Activated CD4-positive, alpha-beta T cell treated with anti-CD3 and anti-CD28 coated beads for 36 hours (primary cell): ENCODE data around the gene LIFR. TPM values are rescaled to one million over a fixed set of nuclear protein-coding genes. Genes with fewer than 3 reads are reported as not detected.
A peak's percentile ranks its signal among the peaks of the same experiment; 100 is the strongest.

Experiments used
- ATAC-seq: fragments of 200-7000 bp; cut with Tn5 transposase; one replicate; pipeline ENCODE4 v1.10.0; 2021; ENCODE audit warnings: mild to moderate bottlenecking, moderate library complexity
- CTCF ChIA-PET: fragments of 350-600 bp; sonication (Branson Sonifier 250); formaldehyde crosslinking; loops from one replicate; lab custom pipeline; 2021; ENCODE audit warnings: antibody characterized with exemption; lab: Charles Lee
- POLR2A ChIA-PET: fragments of 350-600 bp; sonication (Branson Sonifier 250); formaldehyde crosslinking; loops from one replicate; lab custom pipeline; 2021; ENCODE audit warnings: antibody characterized with exemption, inconsistent platforms; lab: Charles Lee
- DNase-seq: peaks from one replicate; pipeline ENCODE4 v3.0.0-alpha.2; 2020
- H3K27ac Mint-ChIP-seq: one replicate; pipeline ENCODE4 v1.8.0; 2021; ENCODE audit warnings: mixed read lengths
- H3K27me3 Mint-ChIP-seq: one replicate; pipeline ENCODE4 v1.8.0; 2021; ENCODE audit warnings: mixed read lengths
- H3K36me3 Mint-ChIP-seq: one replicate; pipeline ENCODE4 v1.8.0; 2021; ENCODE audit warnings: low read depth, mixed read lengths
- H3K4me1 Mint-ChIP-seq: one replicate; pipeline ENCODE4 v1.8.0; 2021; ENCODE audit warnings: mixed read lengths
- H3K4me3 Mint-ChIP-seq: one replicate; pipeline ENCODE4 v1.8.0; 2021; ENCODE audit warnings: mild to moderate bottlenecking, moderate library complexity, mixed read lengths
- H3K9me3 Mint-ChIP-seq: one replicate; pipeline ENCODE4 v1.8.0; 2021; ENCODE audit warnings: low read depth, mixed read lengths
- intact Hi-C, 2 experiments: fragments of 100-400 bp; cut with DNase I in 1 of 2; cut with micrococcal nuclease in 1 of 2; formaldehyde crosslinking; loops; one replicate each; pipeline versions ENCODE4 v1.14.2 to v1.15.1; 2022 to 2024; cut with DNase I, micrococcal nuclease
- total RNA-seq, 2 experiments: library from RNA; stranded (reverse); gene quantifications; one replicate each; pipeline ENCODE4 v1.2.3, GENCODE V29; 2021

The LIFR gene
- total RNA-seq, 2 experiments from 2014 or later: 0.09 to 0.14 TPM

DNA sequence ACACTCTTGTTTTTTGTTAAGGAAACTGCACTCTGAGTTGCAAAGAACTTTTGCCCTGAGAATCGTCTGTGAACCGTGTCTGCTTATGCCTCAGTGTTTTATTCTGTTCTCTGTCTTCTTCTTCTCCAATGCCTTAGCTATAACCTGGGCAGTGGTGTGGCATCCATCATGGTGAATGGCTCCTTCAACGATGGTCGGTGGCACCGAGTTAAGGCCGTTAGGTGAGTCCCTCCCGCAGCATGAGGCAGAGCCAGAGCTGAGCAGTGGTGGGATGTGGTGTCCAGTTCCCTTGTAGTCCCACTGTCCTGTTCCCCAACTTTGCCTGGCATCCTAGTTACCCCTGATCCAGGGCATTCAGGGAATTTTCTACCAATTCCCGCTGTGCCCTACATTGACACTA is 98.3 kb downstream of the LIFR start:
- peaks cover 69% of the 10 kb centered on the region for H3K27me3 Mint-ChIP-seq
- DNase-seq (no peak), ATAC-seq (no peak)
- peaks cover 15% of the 10 kb centered on the region for H3K4me1 Mint-ChIP-seq
- POLR2A ChIA-PET: no interaction called here
- CTCF ChIA-PET: no interaction called here
- H3K27ac Mint-ChIP-seq: no peak overlapping the region
- intact Hi-C loops: no loop called here
- H3K4me3 Mint-ChIP-seq: no peak overlapping the region
- H3K36me3 Mint-ChIP-seq: no peaks in the 10 kb centered on the region
- no peaks in the 10 kb centered on the region for H3K9me3 Mint-ChIP-seq

DNA sequence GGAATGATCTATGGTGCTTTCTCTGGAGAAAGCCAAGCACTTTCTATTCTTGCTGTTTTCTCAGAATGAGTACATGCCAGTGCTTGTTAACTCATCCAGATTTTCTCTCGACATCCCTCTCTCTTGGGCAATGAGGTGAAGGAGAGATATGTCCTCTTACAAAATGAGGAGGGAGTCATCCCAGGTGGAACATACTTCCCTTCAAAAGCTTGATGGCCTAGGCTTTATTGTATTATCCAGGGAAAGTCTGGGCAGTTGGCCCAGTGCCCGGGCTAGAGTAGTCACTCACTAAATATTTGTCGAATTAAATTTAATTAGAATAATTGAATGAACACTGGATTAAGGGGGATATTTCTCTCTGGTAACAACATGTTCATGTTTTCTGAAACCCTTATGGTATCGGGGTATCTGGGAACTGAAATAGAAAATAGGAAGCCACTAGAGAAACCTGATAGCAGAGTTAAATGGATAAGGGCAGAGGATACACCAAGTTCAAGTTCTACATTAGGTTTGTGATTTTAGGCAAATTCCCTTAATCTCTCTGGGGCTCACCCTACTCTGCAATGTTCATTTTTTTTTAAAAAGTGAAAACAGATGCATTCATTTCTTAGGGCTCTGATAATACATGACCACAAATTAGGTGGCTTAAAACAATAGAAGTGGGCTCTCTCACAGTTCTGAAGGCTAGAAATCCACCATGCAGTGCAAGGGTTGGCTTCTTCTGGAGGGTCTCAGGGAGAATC is 99.6 kb downstream of the LIFR start:
- intact Hi-C loops: no loop called here
- ChIA-PET CTCF (interaction anchor here (1.4 kb wide), 1 partner anchor 15 kb away, joined by 7 read pairs; no protein-coding TSS in a partner anchor), POLR2A (no interaction called here)
- DNase-seq: no peak
- ATAC-seq: no peak
- H3K27me3 Mint-ChIP-seq: peaks cover 71% of the 10 kb centered on the region
- H3K4me3 Mint-ChIP-seq: no peak overlapping the region
- H3K27ac Mint-ChIP-seq: no peak overlapping the region
- no peaks in the 10 kb centered on the region for H3K9me3 Mint-ChIP-seq
- H3K4me1 Mint-ChIP-seq: peaks cover 25% of the 10 kb centered on the region
- H3K36me3 Mint-ChIP-seq: no peaks in the 10 kb centered on the region

DNA sequence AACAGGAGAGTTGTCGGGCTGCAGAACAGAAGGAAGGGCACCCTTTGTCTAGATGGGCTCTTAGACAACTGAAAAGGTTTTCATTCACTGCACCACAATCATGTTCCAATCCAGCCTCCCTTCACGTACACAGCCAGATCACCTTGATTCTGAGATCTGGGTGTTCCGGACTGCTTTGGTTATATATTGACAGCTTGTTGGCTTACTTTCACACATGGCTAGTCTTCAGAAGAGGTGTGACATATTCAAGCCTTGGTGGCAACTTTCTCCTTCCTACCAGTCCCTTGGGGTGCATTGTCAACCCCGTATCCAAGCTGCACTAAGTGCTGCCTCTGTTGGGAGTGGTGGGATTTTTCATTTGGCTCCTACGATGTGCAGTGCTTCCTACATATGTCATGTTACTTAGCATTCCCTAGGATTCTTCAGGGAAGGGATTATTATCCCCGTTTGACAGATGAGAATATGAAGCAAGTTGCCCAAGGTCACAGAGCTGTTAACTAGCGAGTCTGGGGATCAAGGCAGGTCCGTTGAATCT is 100.6 kb downstream of the LIFR start:
- peaks cover 25% of the 10 kb centered on the region for H3K4me1 Mint-ChIP-seq
- CTCF ChIA-PET: interaction anchor here (1.4 kb wide), 1 partner anchor 14 kb away, joined by 7 read pairs; no protein-coding TSS in a partner anchor
- DNase-seq (no peak), ATAC-seq (no peak)
- intact Hi-C loops: no loop called here
- POLR2A ChIA-PET: no interaction called here
- H3K4me3 Mint-ChIP-seq: no peak overlapping the region
- H3K27me3 Mint-ChIP-seq: peaks cover 74% of the 10 kb centered on the region
- H3K9me3 Mint-ChIP-seq: no peaks in the 10 kb centered on the region
- H3K27ac Mint-ChIP-seq: no peak overlapping the region
- H3K36me3 Mint-ChIP-seq: no peaks in the 10 kb centered on the region

DNA sequence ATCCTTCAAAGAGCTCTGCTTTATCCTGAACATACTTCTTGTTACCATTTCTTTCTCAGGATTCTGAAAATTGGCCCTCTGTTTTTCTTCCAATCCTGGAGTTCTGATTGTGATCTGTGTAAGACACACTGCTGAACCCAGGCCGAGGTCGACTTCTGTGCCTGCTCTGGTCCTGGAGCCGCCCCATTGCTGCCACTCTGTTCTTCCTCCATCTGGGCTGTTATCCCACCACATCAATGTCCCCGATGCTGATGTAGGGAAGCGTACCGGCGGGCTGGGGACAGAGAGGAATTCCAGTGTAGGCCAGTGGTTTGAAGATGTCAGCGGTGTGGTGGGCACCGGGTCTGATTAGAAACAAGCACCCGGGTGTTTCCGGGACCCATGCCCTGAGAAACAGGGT is 102.5 kb downstream of the LIFR start:
- H3K9me3 Mint-ChIP-seq: no peaks in the 10 kb centered on the region
- CTCF ChIA-PET: interaction anchor here (0.9 to 6.1 kb wide), 6 partner anchors 9 to 356 kb away, joined by 3 to 45 read pairs (median 4); no protein-coding TSS in a partner anchor
- intact Hi-C loops: no loop called here
- H3K27ac Mint-ChIP-seq: no peak overlapping the region
- ATAC-seq (no peak), DNase-seq (no peak)
- H3K4me3 Mint-ChIP-seq: no peak overlapping the region
- no peaks in the 10 kb centered on the region for H3K36me3 Mint-ChIP-seq
- POLR2A ChIA-PET: no interaction called here
- peaks cover 25% of the 10 kb centered on the region for H3K4me1 Mint-ChIP-seq
- H3K27me3 Mint-ChIP-seq: peaks cover 77% of the 10 kb centered on the region

DNA sequence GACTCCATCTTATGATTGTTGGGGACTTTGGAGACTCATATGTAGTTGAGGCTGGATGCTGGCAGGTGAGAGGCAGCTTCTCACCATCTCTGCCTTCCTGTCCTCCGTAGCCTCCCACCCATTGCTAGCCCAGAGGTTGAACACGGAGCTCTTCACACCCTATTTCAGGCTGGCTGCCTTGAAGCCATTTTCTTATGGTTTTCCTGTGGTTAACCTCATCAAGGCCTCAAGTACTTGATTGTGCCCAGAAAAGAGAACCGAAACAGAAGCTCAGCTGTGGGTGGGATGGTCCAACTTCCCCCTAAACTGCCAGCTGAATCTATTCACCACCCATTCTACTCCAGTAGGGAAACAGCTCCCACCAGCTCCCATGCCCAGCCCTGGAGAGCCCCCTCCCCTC is 102.9 kb downstream of the LIFR start:
- Mint-ChIP-seq H3K36me3 (no peaks in the 10 kb centered on the region), H3K9me3 (no peaks in the 10 kb centered on the region), H3K4me1 (peaks cover 25% of the 10 kb centered on the region), H3K27me3 (peaks cover 78% of the 10 kb centered on the region), H3K27ac (no peak overlapping the region), H3K4me3 (no peak overlapping the region)
- intact Hi-C loops: no loop called here
- ChIA-PET POLR2A (no interaction called here), CTCF (interaction anchor here (0.9 to 6.1 kb wide), 7 partner anchors 9 to 357 kb away, joined by 3 to 45 read pairs (median 4); no protein-coding TSS in a partner anchor)
- DNase-seq (peak; percentile 50), ATAC-seq (peak; percentile 94)

DNA sequence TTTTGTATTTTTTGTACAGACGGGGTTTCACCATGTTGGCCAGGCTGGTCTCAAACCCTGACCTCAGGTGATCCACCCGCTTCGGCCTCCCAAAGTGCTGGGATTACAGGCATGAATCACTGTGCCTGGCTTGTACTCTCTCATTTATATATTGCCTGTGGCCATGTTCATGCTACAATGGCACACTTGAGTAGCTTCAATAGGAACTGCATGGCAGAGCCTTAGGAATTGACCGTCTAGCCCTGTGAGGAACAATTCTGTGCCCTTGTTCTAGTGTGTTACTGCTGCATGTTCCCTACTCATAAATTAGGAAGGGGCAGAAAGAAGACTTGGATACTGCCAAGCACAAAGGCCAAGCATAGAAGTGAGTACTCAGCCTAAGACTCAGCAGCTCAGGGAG is 104.2 kb downstream of the LIFR start:
- ChIA-PET POLR2A (no interaction called here), CTCF (interaction anchor here (0.6 to 6.1 kb wide), 3 partner anchors 10 to 308 kb away, joined by 3 to 45 read pairs (median 3); no protein-coding TSS in a partner anchor)
- H3K4me3 Mint-ChIP-seq: no peak overlapping the region
- no peaks in the 10 kb centered on the region for H3K9me3 Mint-ChIP-seq
- H3K27ac Mint-ChIP-seq: no peak overlapping the region
- no peak for ATAC-seq
- H3K27me3 Mint-ChIP-seq: peaks cover 70% of the 10 kb centered on the region
- no peaks in the 10 kb centered on the region for H3K36me3 Mint-ChIP-seq
- DNase-seq: no peak
- peaks cover 25% of the 10 kb centered on the region for H3K4me1 Mint-ChIP-seq
- intact Hi-C loops: no loop called here

DNA sequence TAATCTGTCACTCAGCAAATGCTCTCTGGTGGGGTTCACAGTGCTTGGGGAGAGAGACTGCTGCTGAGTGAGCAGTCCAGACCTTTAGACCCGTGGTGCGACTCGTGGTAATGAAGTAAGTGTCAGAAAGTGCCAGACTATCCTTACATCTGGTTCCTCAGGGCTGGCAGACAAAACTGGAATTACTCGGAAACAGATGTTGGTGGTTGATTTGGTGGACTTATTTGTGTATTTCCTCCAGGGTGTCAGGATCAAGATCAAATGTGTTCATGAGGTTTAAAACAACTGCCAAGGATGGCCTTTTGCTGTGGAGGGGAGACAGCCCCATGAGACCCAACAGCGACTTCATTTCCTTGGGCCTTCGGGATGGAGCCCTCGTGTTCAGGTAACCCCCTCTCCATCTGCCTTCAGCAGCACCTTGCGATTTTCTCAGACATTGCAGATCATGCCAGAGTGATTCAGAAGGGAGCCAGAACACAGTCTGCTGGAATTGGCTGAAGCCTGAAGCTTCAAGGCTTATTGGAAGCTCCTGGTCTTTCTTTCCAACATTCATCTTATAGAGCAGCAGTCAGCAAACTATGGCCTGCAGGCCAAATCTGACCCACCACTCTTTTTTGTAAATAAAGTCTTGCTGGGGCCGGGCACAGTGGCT is 105.2 kb downstream of the LIFR start:
- CTCF ChIA-PET: interaction anchor here (0.6 to 6.1 kb wide), 2 partner anchors 9 to 500 kb away, joined by 3 to 45 read pairs; no protein-coding TSS in a partner anchor
- DNase-seq (no peak), ATAC-seq (no peak)
- POLR2A ChIA-PET: no interaction called here
- H3K27me3 Mint-ChIP-seq: peaks cover 71% of the 10 kb centered on the region
- no peaks in the 10 kb centered on the region for H3K9me3 Mint-ChIP-seq
- H3K4me1 Mint-ChIP-seq: peaks cover 25% of the 10 kb centered on the region
- H3K4me3 Mint-ChIP-seq: no peak overlapping the region
- intact Hi-C loops: no loop called here
- H3K27ac Mint-ChIP-seq: no peak overlapping the region
- H3K36me3 Mint-ChIP-seq: no peaks in the 10 kb centered on the region

DNA sequence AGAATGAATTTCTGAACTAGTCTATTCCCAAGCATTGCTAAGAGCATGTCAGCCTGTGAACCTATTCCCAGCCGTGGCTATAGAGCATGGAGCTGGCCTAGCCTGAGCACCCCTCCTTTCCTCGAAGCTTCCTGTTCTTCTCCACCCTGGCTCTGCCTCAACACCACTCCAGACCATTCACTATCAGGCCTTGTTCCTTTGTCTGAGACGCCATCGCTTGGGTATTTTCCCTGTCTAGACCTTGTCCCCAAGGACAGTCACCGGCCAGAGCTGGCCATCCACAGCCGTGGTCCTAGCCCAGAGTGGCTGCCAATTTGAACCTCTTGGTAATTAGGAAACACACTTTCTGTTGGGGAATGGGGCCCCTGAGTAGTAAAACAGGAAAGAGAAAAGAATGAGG is 105.8 kb downstream of the LIFR start:
- Mint-ChIP-seq H3K4me3 (no peak overlapping the region), H3K4me1 (peaks cover 25% of the 10 kb centered on the region), H3K9me3 (no peaks in the 10 kb centered on the region), H3K27ac (no peak overlapping the region), H3K36me3 (no peaks in the 10 kb centered on the region), H3K27me3 (peaks cover 67% of the 10 kb centered on the region)
- POLR2A ChIA-PET: no interaction called here
- intact Hi-C loops: no loop called here
- CTCF ChIA-PET: interaction anchor here (6.1 kb wide), 1 partner anchor 9 kb away, joined by 45 read pairs; no protein-coding TSS in a partner anchor
- no peak for DNase-seq
- no peak for ATAC-seq

DNA sequence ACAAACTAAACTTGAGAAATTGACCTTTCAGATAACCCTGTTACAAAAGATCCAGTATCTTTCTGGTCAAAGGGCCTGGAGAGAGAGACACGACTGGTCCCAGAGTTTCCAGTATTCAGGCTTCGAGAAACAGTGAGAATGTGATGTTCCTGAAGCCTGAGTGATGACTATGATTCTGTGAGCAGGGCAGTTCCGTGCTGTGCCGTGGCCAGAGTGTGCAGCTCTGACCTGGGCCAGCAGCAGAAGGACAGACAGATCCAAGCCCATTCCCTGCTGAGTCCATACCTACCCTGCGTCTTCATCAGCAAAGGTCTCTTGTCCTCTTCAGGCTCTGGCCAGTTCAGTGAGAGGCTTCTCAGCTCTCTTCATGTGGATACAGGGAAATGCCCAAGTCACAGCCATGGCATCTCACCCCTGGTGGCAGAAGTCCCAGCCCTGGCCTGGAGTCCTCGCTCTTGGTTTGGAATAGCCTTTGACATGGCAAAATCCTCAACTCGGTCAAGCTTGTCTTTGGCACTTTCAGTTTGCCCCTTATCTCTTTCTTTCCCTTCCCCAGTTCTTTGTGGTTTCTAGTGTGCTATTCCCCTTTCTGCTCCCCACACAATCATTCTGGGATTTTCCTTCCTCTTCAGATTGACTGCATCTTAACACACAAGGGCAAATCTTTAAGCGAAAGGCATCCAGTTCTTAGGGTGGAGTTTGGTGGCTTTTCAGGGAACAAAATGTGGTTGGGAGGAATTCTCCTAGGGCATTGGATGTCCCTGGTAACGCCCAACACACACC is 107.7 kb downstream of the LIFR start:
- Mint-ChIP-seq H3K27me3 (peaks cover 54% of the 10 kb centered on the region), H3K27ac (no peak overlapping the region), H3K9me3 (no peaks in the 10 kb centered on the region), H3K4me3 (no peak overlapping the region), H3K4me1 (peaks cover 16% of the 10 kb centered on the region), H3K36me3 (no peaks in the 10 kb centered on the region)
- CTCF ChIA-PET: no interaction called here
- intact Hi-C loops: no loop called here
- POLR2A ChIA-PET: no interaction called here
- DNase-seq: no peak
- ATAC-seq: no peak

DNA sequence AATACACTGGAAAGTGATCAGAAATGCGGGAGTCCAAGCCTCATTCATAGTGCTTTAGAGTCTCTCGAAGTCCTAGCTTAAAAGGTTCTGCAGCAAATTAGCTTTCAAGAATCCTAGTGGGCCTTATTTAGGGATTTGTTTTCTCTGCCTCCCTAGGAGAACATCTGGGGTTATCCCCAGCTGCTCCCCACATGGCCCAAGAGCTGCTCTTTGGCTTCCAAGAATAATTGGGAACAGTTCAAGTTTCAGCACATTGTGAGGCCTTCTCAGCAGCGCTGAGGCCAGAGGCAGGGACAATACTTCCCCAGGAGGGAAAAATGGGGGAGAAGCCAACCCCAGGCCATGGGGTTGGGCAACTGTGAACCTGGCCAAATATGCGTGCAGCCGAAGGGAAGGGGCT is 108.7 kb downstream of the LIFR start:
- no peak for DNase-seq
- Mint-ChIP-seq H3K27me3 (peaks cover 48% of the 10 kb centered on the region), H3K4me3 (no peak overlapping the region), H3K36me3 (no peaks in the 10 kb centered on the region), H3K27ac (no peak overlapping the region), H3K9me3 (no peaks in the 10 kb centered on the region), H3K4me1 (peaks cover 6% of the 10 kb centered on the region)
- ChIA-PET CTCF (interaction anchor here (0.6 to 1.2 kb wide), 3 partner anchors 73 to 498 kb away, joined by 3 to 8 read pairs (median 4); no protein-coding TSS in a partner anchor), POLR2A (no interaction called here)
- intact Hi-C loops: no loop called here
- no peak for ATAC-seq

DNA sequence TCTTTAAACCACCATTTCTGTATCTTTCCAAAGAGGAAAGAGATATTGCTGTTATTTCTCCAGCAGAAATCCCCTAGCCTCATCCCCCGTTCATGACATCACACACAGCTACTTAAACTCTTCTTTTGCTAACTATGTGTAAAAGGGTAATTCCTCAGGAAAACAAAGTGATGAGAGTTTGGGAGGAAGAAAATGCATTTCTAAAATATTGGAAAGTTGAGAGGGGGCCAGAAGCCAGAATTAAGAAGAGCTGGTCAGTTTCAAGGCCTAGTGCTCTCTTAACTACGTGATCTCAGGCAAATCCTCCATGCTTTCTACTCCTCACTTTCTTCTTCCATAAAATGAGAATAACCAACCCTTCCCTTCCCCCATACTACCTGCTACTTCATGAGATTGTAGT is 109.4 kb downstream of the LIFR start:
- ChIA-PET POLR2A (no interaction called here), CTCF (interaction anchor here (0.6 to 1.2 kb wide), 2 partner anchors 354 to 499 kb away, joined by 3 to 4 read pairs; no protein-coding TSS in a partner anchor)
- no peak for DNase-seq
- Mint-ChIP-seq H3K4me1 (no peaks in the 10 kb centered on the region), H3K27ac (no peak overlapping the region), H3K27me3 (peaks cover 40% of the 10 kb centered on the region), H3K4me3 (no peak overlapping the region), H3K36me3 (no peaks in the 10 kb centered on the region), H3K9me3 (no peaks in the 10 kb centered on the region)
- intact Hi-C loops: no loop called here
- ATAC-seq: no peak
